Lung (tissue), 12 donors: ENCODE measurements around the gene ZNF25. TPM values are rescaled to one million over a fixed set of nuclear protein-coding genes. Genes with fewer than 3 reads are reported as not detected.

ENCODE experiments used
- ATAC-seq: fragments of 200-7000 bp; cut with Tn5 transposase; one replicate; pipeline ENCODE4 v1.9.1; 2020; ENCODE audit warnings: moderate number of reproducible peaks; ENCODE audit not compliant: insufficient read depth, low FRiP score
- DNase-seq, 3 donors: peaks; one replicate each; pipeline ENCODE4 v3.0.0-alpha.2; 2013 to 2017
- H3K27ac ChIP-seq, 2 donors: one replicate each; pipeline ENCODE4 v1.5.1; 2013; ENCODE audit warnings: mild to moderate bottlenecking in 2 of 2, moderate library complexity in 2 of 2, control low read depth in 1 of 2, inconsistent platforms in 1 of 2, low read depth in 1 of 2, low read length in 1 of 2
- H3K27me3 ChIP-seq, 3 donors: one replicate each; pipeline ENCODE4 v1.5.1; 2013; ENCODE audit warnings: low read length in 2 of 3; ENCODE audit not compliant: control insufficient read depth in 3 of 3, insufficient read depth in 3 of 3
- H3K36me3 ChIP-seq, 4 donors: one replicate each; pipeline ENCODE4 v1.5.1; 2013; ENCODE audit warnings: low read length in 4 of 4, mild to moderate bottlenecking in 1 of 4, moderate library complexity in 1 of 4; ENCODE audit not compliant: control insufficient read depth in 4 of 4, insufficient read depth in 4 of 4
- H3K4me1 ChIP-seq, 5 donors: one replicate each; pipeline ENCODE4 v1.5.1; 2013; ENCODE audit warnings: low read length in 5 of 5, mild to moderate bottlenecking in 2 of 5, moderate library complexity in 1 of 5; ENCODE audit not compliant: control insufficient read depth in 5 of 5, insufficient read depth in 5 of 5
- H3K4me3 ChIP-seq: one replicate; pipeline ENCODE4 v1.5.1; 2013; ENCODE audit warnings: mild to moderate bottlenecking, control low read depth, moderate library complexity
- H3K9ac ChIP-seq, 2 donors: one replicate each; pipeline ENCODE4 v1.5.1; 2013; ENCODE audit warnings: low read length in 2 of 2, control low read depth in 1 of 2; ENCODE audit not compliant: insufficient read depth in 1 of 2
- H3K9me3 ChIP-seq, 4 donors: one replicate each; pipeline ENCODE4 v1.5.1; 2013; ENCODE audit warnings: low read length in 3 of 4, mild to moderate bottlenecking in 1 of 4, moderate library complexity in 1 of 4; ENCODE audit not compliant: control insufficient read depth in 4 of 4, insufficient read depth in 3 of 4
- WGBS, 2 donors: extraction: QIAGEN DNeasy Blood & Tissue Kit; methylation state at CpG; one replicate each; pipeline ENCODE4 v1.1.7; 2013; 5-methylcytosine and 5-hydroxymethylcytosine counted together
- polyA plus RNA-seq, 2 donors: library from polyadenylated mRNA; stranded (reverse); fragments of 200-250 nt; gene quantifications; one replicate each; pipeline ENCODE4 v1.2.1, GENCODE V29; 2013
- total RNA-seq, 2 donors: library from RNA; depleted of rRNA in 1 of 2; stranded (reverse); fragments of >200 nt in 1 of 2; gene quantifications; one replicate each; pipeline ENCODE4 v1.2.1, GENCODE V29; 2014 to 2021
- TF ChIP-seq, protein P1 (sequence below): IDR thresholded peaks from 2 replicates; pipeline ENCODE4 v1.5.1; 2012; ENCODE audit warnings: mild to moderate bottlenecking; ENCODE audit errors: control extremely low read depth, extremely low read depth
- donor health status: control.
- donor health status: control.
- donor health status: Bipolar disorder and iron deficiency.
- donor health status: healthy.
- donor health status: DM: yes; HTN: yes; CAD: no.

Gene ZNF25
- total and polyA plus RNA-seq, 4 donors = 4.7 to 20.1 (median 6.8) TPM

- TF ChIP-seq, protein P1, sequence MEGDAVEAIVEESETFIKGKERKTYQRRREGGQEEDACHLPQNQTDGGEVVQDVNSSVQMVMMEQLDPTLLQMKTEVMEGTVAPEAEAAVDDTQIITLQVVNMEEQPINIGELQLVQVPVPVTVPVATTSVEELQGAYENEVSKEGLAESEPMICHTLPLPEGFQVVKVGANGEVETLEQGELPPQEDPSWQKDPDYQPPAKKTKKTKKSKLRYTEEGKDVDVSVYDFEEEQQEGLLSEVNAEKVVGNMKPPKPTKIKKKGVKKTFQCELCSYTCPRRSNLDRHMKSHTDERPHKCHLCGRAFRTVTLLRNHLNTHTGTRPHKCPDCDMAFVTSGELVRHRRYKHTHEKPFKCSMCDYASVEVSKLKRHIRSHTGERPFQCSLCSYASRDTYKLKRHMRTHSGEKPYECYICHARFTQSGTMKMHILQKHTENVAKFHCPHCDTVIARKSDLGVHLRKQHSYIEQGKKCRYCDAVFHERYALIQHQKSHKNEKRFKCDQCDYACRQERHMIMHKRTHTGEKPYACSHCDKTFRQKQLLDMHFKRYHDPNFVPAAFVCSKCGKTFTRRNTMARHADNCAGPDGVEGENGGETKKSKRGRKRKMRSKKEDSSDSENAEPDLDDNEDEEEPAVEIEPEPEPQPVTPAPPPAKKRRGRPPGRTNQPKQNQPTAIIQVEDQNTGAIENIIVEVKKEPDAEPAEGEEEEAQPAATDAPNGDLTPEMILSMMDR = no peak
- DNase-seq (no peak), ATAC-seq (no peak)
- Histone ChIP-seq H3K36me3 (peaks cover 30 to 50% (median 41%) of the 10 kb centered on the region in 4 donors), H3K27me3 (no peaks in the 10 kb centered on the region), H3K4me3 (no peak overlapping the region), H3K4me1 (no peaks in the 10 kb centered on the region), H3K9me3 (no peaks in the 10 kb centered on the region), H3K27ac (no peak overlapping the region), H3K9ac (no peak overlapping the region)
- 96 to 97% methylated on average over 3 of the region's 3 CpGs for WGBS, 2 donors
These were observed 23.5 kb downstream of the ZNF25 start for GRCh38 chr10:37952926-37953325.

DNA sequence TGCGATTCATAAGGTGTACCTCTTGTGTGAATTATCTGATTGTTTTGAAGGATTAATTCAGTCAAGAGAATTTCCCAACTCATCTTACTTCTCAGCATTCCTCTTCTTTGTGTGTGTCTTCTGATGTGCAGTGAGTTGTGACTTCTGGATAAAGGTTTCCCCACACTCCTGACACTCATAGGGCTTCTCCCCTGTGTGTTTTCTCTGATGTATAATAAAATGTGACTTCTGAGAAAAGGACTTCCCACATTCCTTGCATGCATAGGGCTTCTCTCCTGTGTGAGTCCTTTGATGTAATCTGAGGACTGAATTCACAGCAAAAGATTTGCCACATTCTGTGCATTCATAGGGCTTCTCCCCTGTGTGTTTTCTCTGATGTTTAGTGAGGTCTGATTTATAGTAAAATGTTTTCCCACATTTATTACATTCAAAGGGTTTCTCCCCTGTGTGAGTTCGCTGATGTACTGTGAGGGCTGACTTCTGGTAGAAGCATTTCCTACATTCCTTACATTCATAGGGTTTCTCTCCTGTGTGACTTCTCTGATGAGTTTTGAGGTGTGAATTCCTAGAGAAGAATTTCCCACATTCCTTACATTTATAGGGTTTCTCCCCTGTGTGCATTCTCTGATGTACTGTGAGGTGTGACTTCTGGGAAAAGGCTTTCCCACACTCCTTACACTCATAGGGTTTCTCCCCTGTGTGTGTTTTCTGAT is 24.2 kb downstream of the ZNF25 start:
- no peaks in the 10 kb centered on the region for H3K4me1 ChIP-seq
- H3K4me3 ChIP-seq = no peak overlapping the region
- H3K9me3 ChIP-seq = no peaks in the 10 kb centered on the region
- peaks cover 26 to 46% (median 40%) of the 10 kb centered on the region in 4 donors for H3K36me3 ChIP-seq
- H3K9ac ChIP-seq = no peak overlapping the region
- no peaks in the 10 kb centered on the region for H3K27me3 ChIP-seq
- TF ChIP-seq, protein P1 = no peak
- ATAC-seq (no peak), DNase-seq (no peak)
- H3K27ac ChIP-seq = no peak overlapping the region
- WGBS, 2 donors = 87 to 94% methylated on average over 2 of the region's 2 CpGs

DNA sequence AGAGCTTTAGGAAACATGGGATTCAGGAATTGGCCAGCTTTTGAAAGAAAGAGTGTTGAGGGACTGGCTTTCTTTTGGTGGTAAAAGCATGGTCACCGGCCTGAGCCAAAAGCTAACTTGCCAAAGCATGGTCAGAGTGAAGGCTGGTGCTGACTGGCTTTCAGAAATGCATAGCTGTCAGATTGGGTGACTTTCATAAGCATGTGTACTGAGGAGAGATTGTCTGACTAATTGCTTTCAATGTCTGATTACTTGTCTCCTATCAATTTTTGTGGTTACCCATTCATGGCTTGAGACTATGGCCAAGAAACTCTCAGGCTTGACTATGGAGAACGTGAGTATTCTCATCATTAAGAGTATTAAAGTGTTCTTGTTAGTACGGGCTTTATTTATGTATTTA is 28.2 kb downstream of the ZNF25 start:
- WGBS, 2 donors = 81% methylated on average over 3 of the region's 3 CpGs
- no peaks in the 10 kb centered on the region for H3K4me1 ChIP-seq
- H3K9me3 ChIP-seq = peaks cover 0 to 2% (median 0%) of the 10 kb centered on the region in 4 donors
- no peak for ATAC-seq
- H3K4me3 ChIP-seq = no peak overlapping the region
- H3K9ac ChIP-seq = no peak overlapping the region
- H3K27me3 ChIP-seq = no peaks in the 10 kb centered on the region
- H3K36me3 ChIP-seq = peaks cover 14 to 17% (median 17%) of the 10 kb centered on the region in 4 donors
- TF ChIP-seq, protein P1 = no peak
- no peak for DNase-seq
- no peak overlapping the region for H3K27ac ChIP-seq
